ENCODE data around the gene TARS2.

Gene TARS2

GRCh38 chr1:150486966-150487762 lies at the start of gene TARS2:
TARS2 (plus strand) TSS chr1:150487419; CDS start chr1:150487451, 32 bp downstream.
- in situ Hi-C loops (cut with MboI; ENCODE audit: low sequenced_read_pairs), result no loop called here

GRCh38 chr1:150441121-150441520 lies 46.1 kb upstream of the TARS2 start:
- in situ Hi-C loops (cut with MboI; ENCODE audit: low sequenced_read_pairs), result no loop called here

GRCh38 chr1:150444232-150444631 lies 43.0 kb upstream of the TARS2 start:
- in situ Hi-C loops (cut with MboI; ENCODE audit: low sequenced_read_pairs), result no loop called here

- in situ Hi-C loops (cut with MboI; ENCODE audit: low sequenced_read_pairs), result no loop called here
These were observed 31.0 kb upstream of the TARS2 start for GRCh38 chr1:150456146-150456647.

DNA sequence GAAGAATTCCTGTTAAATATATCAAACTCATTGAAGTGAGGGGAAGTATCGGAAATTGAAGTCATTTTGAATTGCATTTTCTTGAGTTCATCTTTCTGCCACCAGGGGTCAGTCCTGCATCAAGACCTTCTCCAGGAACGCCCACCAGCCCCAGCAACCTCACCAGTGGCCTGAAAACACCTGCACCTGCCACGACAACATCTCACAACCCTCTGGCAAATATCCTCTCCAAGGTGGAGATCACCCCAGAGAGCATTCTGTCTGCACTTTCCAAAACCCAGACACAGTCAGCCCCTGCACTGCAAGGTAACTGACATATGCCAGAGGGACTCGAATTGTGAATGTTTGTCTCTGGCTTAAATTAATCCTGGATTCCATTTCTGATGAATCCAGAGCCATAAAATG lies 22.8 kb upstream of the TARS2 start:
- in situ Hi-C loops (cut with MboI; ENCODE audit: low sequenced_read_pairs), result no loop called here

GRCh38 chr1:150466964-150467363 lies 20.3 kb upstream of the TARS2 start:
- in situ Hi-C loops (cut with MboI; ENCODE audit: low sequenced_read_pairs), result no loop called here

DNA sequence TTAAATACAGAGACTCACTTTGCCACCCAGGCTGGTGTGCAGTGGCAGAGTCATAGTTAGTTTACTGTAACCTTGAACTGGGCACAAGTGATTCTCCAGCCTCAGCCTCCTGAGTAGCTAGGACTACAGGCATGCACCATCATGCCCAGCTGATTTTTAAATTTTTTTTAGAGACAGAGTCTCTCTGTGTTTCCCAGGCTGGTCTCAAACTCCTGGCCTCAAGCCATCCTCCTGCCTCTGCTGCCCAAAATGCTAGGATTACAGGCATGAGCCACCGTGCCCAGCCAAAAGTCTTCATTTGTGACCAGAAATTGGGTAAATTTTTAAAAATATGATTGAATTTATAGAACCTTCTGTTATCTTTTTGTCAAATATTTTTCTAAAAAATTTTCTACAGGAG lies 17.9 kb upstream of the TARS2 start:
- in situ Hi-C loops (cut with MboI; ENCODE audit: low sequenced_read_pairs), result no loop called here

- in situ Hi-C loops (cut with MboI; ENCODE audit: low sequenced_read_pairs), result no loop called here
These were observed 14.5 kb upstream of the TARS2 start for GRCh38 chr1:150472601-150473200.

- in situ Hi-C loops (cut with MboI; ENCODE audit: low sequenced_read_pairs), result no loop called here
These were observed 13.6 kb upstream of the TARS2 start for GRCh38 chr1:150473659-150474058.

DNA sequence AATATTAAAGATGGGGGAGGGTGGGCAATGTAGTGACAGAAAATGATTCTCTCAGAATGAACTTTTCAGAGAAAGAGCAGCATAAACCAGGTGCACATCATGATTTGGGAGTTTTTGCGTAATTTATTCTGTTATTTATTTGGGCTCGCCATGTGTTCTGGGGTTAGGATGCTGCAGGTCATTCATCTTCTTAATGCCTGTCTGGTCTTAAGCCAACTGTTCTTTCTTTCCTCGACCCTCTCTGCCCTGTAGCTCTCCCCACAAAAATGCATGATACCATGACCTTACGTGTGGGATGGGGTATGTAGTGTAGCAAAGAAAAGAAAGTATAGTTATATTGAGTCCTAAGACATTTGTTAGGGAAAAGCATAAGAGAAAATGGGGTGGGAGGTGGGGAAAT lies 12.3 kb upstream of the TARS2 start:
- in situ Hi-C loops (cut with MboI; ENCODE audit: low sequenced_read_pairs), result no loop called here

DNA sequence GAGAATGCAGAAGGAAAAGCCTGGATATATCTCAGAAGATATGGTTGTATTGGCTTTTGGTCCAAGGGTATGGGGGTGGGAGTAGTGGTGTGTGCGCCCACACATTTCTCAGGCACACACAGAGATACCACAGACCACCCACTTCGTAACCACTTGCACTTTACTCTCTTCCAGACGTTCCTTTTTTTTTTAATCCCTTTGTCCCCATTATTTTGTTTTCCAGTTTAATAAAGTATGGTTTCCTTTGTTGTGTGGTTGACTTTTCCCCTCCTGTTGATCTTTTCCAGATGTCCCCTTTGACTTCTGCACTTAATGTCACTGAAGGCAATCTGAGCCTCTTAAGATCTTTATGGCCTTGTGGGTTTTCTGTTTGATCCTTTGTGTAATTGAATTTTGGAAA lies 10.5 kb upstream of the TARS2 start:
- in situ Hi-C loops (cut with MboI; ENCODE audit: low sequenced_read_pairs), result no loop called here

DNA sequence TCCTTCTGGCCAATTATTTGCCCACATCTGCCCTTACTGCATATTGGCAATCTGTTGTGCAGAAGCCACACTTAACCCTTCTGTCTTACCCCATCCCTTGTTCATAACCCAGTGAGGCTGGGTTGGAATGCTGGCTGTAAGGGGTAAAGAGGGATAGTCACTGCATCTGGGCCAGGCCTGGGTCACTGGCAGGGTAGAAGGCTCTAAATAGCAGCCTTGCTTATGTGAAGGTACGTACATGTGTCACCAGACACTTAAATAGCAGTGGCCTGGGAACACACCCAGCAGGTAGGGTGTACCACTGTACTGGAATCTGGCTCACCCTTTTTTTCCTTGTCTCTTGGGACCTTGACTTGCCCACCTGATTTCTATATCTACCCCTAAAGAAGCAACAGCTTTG lies 9.9 kb upstream of the TARS2 start:
- in situ Hi-C loops (cut with MboI; ENCODE audit: low sequenced_read_pairs), result no loop called here

DNA sequence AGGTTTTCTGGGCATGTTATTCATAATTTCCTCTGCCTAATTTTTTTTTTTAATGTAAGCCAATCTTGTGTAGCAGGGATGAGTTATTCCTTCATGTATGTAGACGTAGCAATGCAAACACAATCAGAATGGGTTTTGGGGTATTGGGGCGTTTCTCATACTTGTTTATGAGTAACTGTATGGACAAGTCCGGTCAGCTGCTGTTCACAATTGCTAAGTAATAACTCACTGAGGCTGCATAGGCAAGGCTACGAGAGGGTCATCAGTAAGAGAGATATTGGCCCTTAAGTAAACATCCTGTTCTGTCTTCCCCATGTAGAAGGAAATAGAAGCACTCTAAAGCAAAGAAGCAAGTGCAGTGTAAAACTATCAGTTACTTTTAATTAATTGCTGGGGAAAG lies 9.5 kb upstream of the TARS2 start:
- in situ Hi-C loops (cut with MboI; ENCODE audit: low sequenced_read_pairs), result no loop called here

DNA sequence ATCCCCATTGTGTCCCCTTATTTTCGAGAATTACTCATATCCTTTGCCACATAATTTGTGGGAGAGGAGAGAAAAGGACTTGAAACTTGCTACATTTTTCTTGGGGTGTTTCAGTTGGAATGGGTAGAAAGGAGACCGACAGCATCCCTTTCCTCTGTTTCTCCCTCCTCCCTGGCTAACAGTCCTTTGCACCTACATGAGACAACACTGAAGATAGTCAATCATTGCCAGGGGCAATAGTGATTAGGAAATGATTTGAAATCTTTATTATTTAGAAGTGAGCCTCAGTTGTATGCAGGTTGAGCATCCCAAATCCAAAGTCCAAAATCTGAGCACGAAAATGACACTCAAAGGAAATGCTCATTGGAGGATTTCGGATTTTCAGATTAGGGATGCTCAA lies 7.8 kb upstream of the TARS2 start:
- in situ Hi-C loops (cut with MboI; ENCODE audit: low sequenced_read_pairs), result no loop called here

- in situ Hi-C loops (cut with MboI; ENCODE audit: low sequenced_read_pairs), result no loop called here
These were observed 7.3 kb upstream of the TARS2 start for GRCh38 chr1:150479927-150480352.

GRCh38 chr1:150484431-150484830 lies 2.8 kb upstream of the TARS2 start:
- in situ Hi-C loops (cut with MboI; ENCODE audit: low sequenced_read_pairs), result no loop called here

DNA sequence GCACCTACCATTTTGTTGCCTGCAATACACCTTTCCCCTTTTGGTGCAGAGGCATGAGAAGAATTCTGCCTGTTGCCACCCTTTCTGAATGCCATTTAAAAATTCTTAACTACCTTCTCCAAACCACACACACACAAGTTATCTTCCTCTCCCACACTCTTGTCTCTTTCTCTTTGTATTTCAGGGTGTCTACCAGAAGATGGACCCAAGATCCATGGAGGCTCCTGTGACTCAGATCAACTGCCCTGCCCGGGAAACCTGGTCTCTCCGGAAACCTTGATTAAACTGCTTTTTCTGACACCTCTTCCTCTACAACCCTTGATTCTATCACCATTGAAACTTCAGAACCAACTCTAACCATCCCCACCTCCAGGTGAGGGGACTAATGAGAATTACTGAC lies 2.4 kb upstream of the TARS2 start:
- in situ Hi-C loops (cut with MboI; ENCODE audit: low sequenced_read_pairs), result no loop called here

DNA sequence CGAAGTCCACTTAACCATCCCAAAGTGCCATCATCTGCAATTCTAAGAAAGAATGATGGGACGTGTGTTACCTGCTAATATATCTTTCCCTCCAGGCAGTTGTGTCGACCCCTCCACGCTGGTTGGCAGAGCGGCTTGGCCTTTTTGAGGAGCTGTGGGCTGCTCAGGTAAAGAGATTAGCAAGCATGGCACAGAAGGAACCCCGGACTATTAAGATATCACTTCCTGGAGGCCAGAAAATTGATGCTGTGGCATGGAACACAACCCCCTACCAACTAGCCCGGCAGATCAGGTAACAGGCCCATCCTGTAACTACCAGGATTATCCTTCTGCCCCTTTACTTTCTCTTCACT lies 520 bp downstream of the TARS2 start:
- in situ Hi-C loops (cut with MboI; ENCODE audit: low sequenced_read_pairs), result no loop called here

DNA sequence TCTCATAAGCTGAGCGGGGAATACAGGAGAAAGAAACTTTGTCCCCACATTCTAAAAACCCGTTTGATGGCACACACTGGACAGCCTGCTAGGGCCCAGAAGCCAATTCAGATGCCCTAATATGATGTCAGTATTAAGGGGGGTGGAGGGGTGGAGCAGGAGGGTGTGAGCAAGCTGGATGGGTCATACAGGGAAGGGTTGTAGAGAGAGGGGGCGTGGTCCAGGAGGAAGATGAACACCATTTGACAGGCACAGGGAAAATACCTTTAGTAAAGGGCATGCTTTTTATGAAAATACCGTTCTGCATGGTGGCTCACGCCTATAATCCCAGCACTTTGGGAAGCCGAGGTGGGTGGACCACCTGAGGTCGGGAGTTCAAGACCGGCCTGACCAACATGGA lies 6.0 kb downstream of the TARS2 start:
- in situ Hi-C loops (cut with MboI; ENCODE audit: low sequenced_read_pairs), result no loop called here

- in situ Hi-C loops (cut with MboI; ENCODE audit: low sequenced_read_pairs), result no loop called here
These were observed 11.1 kb downstream of the TARS2 start for GRCh38 chr1:150498342-150498741.

- in situ Hi-C loops (cut with MboI; ENCODE audit: low sequenced_read_pairs), result no loop called here
These were observed 18.2 kb downstream of the TARS2 start for GRCh38 chr1:150505431-150505830.
